WI38 (cell line): ENCODE measurements around the gene SEZ6L2.

Experiments used
- H3K4me3 ChIP-seq: 2 replicates; pipeline ENCODE4 v1.5.1; 2011; ENCODE audit warnings: low read depth, mild to moderate bottlenecking, control low read depth, low read length
- CTCF ChIP-seq: IDR thresholded peaks from 2 replicates; pipeline ENCODE4 v1.5.1; 2012; ENCODE audit warnings: low read depth, mild to moderate bottlenecking, control low read depth, low read length

Gene SEZ6L2

GRCh38 chr16:29868396-29869009, 30.8 kb downstream of the SEZ6L2 start:
- H3K4me3 ChIP-seq: no peak overlapping the region
- no peak for TF ChIP-seq CTCF

- no peak for TF ChIP-seq CTCF
Observed at GRCh38 chr16:29864205-29864604, 35.1 kb downstream of the SEZ6L2 start.

GRCh38 chr16:29863669-29863984, 35.7 kb downstream of the SEZ6L2 start:
- H3K4me3 ChIP-seq: no peak overlapping the region
- TF ChIP-seq CTCF: no peak

More at GRCh38 chr16:29864205-29864604, 35.1 kb downstream of the SEZ6L2 start:
- H3K4me3 ChIP-seq: no peak overlapping the region

GRCh38 chr16:29862884-29863668, 36.3 kb downstream of the SEZ6L2 start, which contains the start of gene CDIPT:
CDIPT (minus strand) TSS chr16:29863226; CDS start chr16:29862857, 369 bp downstream.
- H3K4me3 ChIP-seq: peak within 1 kb of the TSS; percentile 87
- TF ChIP-seq CTCF: peak; percentile 73

- no peak for TF ChIP-seq CTCF
- H3K4me3 ChIP-seq: peak overlapping the region; percentile 87
Observed at GRCh38 chr16:29862383-29862883, 36.9 kb downstream of the SEZ6L2 start.

GRCh38 chr16:29860218-29860617, 39.1 kb downstream of the SEZ6L2 start:
- TF ChIP-seq CTCF: no peak
- H3K4me3 ChIP-seq: no peak overlapping the region

- no peak overlapping the region for H3K4me3 ChIP-seq
- TF ChIP-seq CTCF: no peak
Observed at GRCh38 chr16:29858974-29859373, 40.4 kb downstream of the SEZ6L2 start.
